ENCODE data around the gene ELOVL3.

- no peak for TF ChIP-seq POLR2A (IDR thresholded peaks at IDR 0.05; ENCODE audit: low read depth)
- TF ChIP-seq CTCF (IDR thresholded peaks at IDR 0.05) = no peak
Observed at GRCh38 chr10:102200751-102201640, 25.1 kb upstream of the ELOVL3 start.

All from esophagus muscularis mucosa (tissue), 3 donors.